HG02642 (cell line): ENCODE results near the gene COX4I1.

Experiments
- ATAC-seq: cut with Tn5 transposase; IDR thresholded peaks from one replicate; pipeline ENCODE4 v1.9.1; 2021; ENCODE audit warnings: mild to moderate bottlenecking; ENCODE audit not compliant: unreplicated experiment, poor library complexity

Gene COX4I1

DNA sequence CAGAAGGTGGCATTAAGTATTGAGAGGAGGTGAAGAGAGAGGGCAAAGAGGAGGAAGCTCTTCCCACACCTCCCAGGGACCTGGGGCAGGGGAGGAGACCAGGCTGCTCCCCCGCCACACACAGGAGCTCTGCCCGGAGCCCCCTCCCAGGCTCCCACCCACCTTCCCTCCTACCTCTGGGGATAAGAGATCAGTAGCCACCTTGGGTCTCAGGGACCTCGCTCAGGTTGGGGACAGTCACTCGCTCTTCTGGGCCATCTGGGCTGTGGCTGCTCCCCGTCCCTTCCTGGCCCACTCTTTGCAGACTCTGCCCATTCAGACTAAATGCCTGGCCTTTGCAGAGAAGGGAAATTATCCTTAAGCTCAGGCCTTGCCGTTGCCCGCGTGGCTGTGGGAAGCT is 33.7 kb upstream of the COX4I1 start:
- ATAC-seq: no peak

- no peak for ATAC-seq
These were observed 32.0 kb upstream of the COX4I1 start for GRCh38 chr16:85767531-85767930.

- ATAC-seq: no peak
These were observed 31.3 kb upstream of the COX4I1 start for GRCh38 chr16:85768199-85768598.

GRCh38 chr16:85770741-85771140 is 28.8 kb upstream of the COX4I1 start:
- ATAC-seq: no peak

- ATAC-seq: no peak
These were observed 26.5 kb upstream of the COX4I1 start for GRCh38 chr16:85773044-85773443.

GRCh38 chr16:85774136-85774535 is 25.4 kb upstream of the COX4I1 start:
- ATAC-seq: no peak

GRCh38 chr16:85774811-85775210 is 24.7 kb upstream of the COX4I1 start:
- no peak for ATAC-seq

- ATAC-seq: no peak
These were observed 21.7 kb upstream of the COX4I1 start for GRCh38 chr16:85777583-85778310.

DNA sequence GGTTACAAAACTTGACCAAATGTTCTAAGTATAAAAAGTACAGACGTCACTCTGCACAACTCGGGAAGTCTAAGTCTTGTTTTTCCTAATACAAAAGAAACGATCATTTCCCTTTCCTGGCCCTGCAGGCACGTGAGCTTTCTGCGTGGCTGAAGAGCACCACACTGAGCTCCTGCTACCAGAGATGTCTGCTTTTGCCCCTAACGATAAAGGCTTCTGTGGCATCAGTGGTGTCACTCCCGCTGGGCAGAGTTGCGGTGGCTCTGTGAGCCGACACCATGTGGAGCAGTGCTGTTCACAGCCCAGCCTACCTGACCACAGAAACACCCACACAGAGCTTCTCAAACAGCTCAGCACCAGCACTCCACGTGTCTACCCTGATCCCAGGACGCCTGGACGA is 20.6 kb upstream of the COX4I1 start:
- no peak for ATAC-seq

- ATAC-seq: no peak
These were observed 19.2 kb upstream of the COX4I1 start for GRCh38 chr16:85780281-85780680.

DNA sequence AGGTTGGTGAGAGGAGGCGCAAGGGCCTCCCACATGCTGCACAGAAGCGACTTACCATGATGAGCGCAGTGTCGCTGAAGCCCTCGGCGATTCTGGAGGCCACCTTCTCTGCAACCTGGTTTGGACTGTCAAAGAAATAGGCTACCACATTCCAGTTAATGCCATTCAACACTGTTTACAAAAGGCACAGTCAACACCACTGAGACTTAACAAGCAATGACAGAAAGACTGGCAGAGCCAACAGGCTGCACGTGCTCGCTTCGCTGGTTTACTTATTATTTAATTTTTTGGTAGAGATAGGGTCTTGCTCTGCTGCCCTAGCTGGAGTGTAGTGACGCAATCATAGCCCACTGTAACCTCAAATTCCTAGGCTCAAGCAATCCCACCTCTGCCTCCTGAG is 18.3 kb upstream of the COX4I1 start:
- ATAC-seq: no peak

DNA sequence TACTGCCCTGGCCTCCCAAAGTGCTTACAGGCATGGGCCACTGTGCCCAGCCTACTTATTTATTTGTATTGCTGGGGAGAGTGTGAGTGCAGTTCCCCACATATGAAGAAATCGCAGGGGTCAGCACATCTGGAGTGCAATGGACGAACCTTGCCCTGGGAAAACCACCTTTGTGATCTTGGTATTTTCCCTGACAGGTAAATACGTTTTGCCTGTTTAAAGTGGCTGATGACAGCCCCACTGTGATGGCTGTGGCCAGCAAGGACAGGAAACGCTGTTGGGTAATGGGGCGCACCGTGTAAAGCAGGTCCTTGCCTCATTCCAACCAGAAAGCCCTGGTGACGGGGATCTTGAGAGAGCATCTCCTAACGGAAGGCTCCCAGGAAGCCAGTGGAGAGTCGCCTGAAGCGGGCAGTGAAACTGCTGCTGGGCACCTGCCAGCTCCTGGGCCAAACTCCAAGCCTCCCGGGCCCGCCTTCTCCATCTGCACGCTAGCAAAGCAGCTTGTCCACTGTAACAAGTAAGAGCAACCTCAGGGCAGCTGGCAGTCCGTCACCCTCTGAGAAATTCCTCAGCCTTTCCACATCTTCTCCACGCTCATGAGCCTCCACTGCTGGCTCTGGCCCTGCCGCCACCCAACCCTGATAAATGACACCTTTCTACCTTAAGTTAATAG is 17.7 kb upstream of the COX4I1 start:
- ATAC-seq: no peak

DNA sequence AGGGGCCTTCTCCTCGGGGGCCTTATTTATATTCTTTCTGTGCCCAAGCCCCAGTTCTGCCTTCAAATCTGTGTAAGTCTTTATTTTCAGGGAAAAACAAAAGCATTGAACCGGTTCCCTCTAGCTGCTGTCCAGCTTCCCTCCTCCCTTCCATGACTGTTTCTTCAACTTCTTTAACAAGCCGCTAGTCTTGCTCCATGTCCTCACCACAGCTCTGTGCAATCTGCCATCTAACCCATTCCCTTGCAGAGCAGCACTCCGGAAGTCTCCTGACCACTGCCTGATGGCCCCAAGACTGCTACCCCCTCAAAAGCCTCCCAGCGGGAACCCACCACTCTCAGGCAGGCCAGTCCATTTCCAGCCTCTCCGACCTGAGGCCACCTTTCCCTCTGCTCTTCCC is 17.0 kb upstream of the COX4I1 start:
- no peak for ATAC-seq

- no peak for ATAC-seq
These were observed 16.1 kb upstream of the COX4I1 start for GRCh38 chr16:85783441-85783840.

GRCh38 chr16:85784813-85785212 is 14.7 kb upstream of the COX4I1 start:
- no peak for ATAC-seq

DNA sequence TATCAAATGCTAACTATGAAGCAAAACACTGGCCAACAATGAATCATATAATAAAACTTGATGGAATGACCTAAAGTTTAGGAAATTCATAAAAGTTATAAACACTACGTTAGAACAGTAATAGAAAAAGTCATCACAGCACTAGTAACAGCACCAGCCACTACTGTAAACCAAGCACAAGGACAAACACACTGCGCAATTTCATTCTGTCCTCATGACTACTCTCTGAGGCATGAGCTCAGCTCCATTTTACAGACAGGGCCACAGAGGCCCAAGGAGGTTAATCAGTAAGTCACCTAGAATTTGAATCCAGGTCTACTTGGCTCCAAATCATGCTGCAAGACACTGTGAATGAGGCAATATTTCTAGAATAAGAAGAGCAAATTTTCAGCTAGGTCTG is 13.6 kb upstream of the COX4I1 start:
- no peak for ATAC-seq

DNA sequence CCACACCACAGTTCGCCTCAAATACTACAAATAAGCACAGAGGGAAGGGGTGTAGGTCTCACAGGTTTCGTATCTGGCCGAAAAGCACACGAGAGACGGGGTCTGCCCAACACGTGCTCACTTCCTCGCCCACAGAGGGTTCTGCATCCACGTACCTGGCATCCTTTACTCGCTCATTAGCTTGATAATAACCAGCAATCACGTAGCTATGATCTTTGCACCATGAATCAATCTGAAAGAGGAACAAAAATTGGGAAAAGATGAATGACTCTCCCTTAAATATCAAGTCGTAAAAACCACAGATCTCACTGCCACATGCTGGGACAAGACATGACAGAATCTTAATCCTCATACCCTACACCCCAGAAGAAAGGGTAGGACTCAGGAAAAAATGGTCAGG is 10.7 kb upstream of the COX4I1 start:
- no peak for ATAC-seq

GRCh38 chr16:85789773-85790172 is 9.7 kb upstream of the COX4I1 start:
- no peak for ATAC-seq

DNA sequence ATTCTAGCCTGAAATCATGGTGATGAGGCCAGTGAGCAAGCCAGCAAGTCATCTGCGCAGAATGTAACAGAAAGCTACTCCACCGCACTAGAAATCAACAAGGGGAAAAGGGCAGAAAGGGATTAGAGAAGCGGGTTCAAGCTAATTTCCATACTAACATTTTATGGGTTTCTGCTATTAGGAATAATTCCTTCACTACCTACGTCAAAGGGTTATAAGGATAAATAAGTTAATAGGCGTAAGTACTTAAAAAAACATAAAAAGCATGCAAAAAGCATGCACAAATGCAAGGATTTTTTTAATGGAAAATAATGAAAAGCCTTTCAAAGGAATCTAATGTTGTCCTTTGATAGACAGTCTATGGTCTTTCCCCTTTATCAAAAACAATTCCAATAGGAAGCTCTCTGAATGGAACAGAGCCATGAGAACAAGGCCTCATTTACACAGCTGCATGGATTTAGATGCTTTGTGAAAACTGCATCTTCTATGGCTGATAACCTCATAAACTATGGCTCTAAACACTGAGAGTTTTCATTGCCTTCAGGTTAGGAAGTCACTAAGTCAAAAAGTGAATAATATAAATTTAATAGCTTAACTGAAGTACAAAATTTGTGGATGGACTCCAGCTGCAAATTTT is 5.7 kb upstream of the COX4I1 start:
- ATAC-seq: no peak

DNA sequence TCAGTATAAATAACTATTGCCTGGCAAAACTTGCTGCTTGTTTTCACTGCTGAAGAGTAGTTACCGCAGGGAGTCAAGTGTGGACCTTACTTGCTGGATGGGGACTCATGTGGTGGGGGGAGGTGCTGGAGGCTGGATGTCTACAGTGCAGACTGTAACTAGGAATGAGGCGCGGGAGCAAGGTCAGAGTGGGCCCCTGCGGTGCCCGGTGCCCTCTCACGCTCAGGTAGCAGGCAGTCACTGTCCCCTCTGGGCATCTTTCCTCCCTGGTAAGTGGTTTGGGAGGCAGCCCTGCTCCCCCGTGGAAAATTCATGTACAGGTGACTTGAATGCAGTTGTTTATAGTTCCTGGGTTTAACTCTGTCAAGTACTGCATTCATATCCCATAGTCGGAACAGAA is 4.8 kb upstream of the COX4I1 start:
- ATAC-seq: no peak

DNA sequence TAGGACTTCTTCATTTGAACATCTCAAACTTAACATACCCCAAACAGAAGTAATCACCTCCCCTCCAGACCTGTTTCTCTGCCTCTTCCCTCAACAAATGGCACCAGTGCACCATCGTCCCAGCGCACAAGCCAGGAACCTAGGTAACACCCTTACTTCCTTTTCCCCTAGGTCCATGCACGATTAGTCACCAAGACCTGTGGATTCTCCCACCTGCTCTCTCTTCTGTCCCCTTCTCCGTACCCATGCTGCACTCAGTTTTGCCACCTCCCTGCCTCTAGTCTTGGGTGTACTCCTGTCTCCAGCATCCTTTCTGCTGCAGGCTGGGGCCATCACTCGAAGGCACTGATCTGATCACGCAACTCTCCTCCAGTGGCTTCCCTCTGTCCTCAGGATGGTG is 3.3 kb upstream of the COX4I1 start:
- ATAC-seq: no peak

DNA sequence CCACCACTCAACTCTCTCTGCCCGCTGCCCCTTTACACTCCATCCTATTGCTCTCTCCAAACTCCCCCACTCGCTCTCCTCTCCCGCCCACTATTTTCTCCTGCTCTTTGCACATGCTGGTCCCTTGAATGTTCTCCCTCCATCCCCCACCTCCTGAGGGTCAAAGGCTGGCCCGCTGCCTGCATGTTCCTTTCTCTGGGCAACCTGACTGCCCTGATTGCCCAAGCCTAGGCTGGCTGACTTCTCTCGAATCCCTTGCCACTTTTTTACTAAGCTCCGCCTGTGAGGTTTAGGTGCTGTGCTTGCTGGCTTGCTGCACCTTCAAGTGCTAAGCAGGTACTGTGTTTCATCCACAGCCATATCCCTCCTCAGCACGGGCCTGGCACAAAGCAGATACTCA is 2.9 kb upstream of the COX4I1 start:
- ATAC-seq: no peak
